22Rv1 (cell line): ENCODE data around the gene CHPF.

Source experiments
- ZFX ChIP-seq: fragments of 450-650 bp; IDR thresholded peaks from 2 replicates; pipeline ENCODE4 v1.6.1; 2017; ENCODE audit warnings: antibody characterized with exemption, borderline replicate concordance
- TF ChIP-seq, protein P1 (sequence below): fragments of 450-650 bp; IDR thresholded peaks from 2 replicates; pipeline ENCODE4 v1.5.1; 2017; ENCODE audit warnings: mild to moderate bottlenecking

DNA sequence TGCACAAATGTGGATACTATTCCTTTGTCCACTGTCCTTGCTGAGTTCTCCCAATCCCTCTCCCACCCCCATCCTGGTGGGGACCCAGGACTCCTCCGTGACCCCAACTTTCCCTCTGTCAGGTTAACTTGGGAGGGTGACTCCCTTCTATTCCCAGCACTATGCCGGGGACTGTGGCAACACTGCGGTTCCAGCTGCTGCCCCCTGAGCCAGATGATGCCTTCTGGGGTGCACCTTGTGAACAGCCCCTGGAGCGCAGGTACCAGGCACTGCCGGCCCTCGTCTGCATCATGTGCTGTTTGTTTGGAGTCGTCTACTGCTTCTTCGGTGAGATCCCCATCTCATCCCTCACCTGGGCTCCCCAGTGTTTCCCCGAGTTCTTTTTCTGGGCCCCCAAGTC is 958 bp upstream of the CHPF start:
- TF ChIP-seq, protein P1, sequence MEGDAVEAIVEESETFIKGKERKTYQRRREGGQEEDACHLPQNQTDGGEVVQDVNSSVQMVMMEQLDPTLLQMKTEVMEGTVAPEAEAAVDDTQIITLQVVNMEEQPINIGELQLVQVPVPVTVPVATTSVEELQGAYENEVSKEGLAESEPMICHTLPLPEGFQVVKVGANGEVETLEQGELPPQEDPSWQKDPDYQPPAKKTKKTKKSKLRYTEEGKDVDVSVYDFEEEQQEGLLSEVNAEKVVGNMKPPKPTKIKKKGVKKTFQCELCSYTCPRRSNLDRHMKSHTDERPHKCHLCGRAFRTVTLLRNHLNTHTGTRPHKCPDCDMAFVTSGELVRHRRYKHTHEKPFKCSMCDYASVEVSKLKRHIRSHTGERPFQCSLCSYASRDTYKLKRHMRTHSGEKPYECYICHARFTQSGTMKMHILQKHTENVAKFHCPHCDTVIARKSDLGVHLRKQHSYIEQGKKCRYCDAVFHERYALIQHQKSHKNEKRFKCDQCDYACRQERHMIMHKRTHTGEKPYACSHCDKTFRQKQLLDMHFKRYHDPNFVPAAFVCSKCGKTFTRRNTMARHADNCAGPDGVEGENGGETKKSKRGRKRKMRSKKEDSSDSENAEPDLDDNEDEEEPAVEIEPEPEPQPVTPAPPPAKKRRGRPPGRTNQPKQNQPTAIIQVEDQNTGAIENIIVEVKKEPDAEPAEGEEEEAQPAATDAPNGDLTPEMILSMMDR, result no peak
- TF ChIP-seq ZFX, result no peak
